Muscle of leg (tissue), 11 donors: Measurements from ENCODE around the gene MAL. TPM values are rescaled to one million over a fixed set of nuclear protein-coding genes. Genes with fewer than 3 reads are reported as not detected.

Experiments
- DNase-seq: peaks from one replicate; pipeline ENCODE4 v3.0.0; 2013
- H3K27ac ChIP-seq: one replicate; pipeline ENCODE4 v1.5.1; 2013; ENCODE audit warnings: mild to moderate bottlenecking, low read length, control low read depth
- H3K27me3 ChIP-seq: one replicate; pipeline ENCODE4 v1.6.1; 2013; ENCODE audit warnings: low read length; ENCODE audit not compliant: control insufficient read depth, insufficient read depth
- H3K36me3 ChIP-seq: one replicate; pipeline ENCODE4 v1.6.1; 2013; ENCODE audit warnings: low read length; ENCODE audit not compliant: control insufficient read depth, insufficient read depth
- H3K4me1 ChIP-seq: one replicate; pipeline ENCODE4 v1.6.1; 2013; ENCODE audit warnings: low read length; ENCODE audit not compliant: control insufficient read depth, insufficient read depth
- H3K4me3 ChIP-seq: one replicate; pipeline ENCODE4 v1.5.1; 2013; ENCODE audit warnings: low read length, control low read depth
- H3K9me3 ChIP-seq: replicated peaks from 2 replicates; pipeline ENCODE4 v1.6.1; 2013; ENCODE audit warnings: low read depth, low read length; ENCODE audit not compliant: control insufficient read depth
- WGBS: methylation state at CpG from one replicate; pipeline ENCODE4 v1.1.5; 2013; ENCODE audit warnings: missing lambda C conversion rate; ENCODE audit not compliant: insufficient coverage; 5-methylcytosine and 5-hydroxymethylcytosine counted together
- polyA plus RNA-seq, 8 donors: library from polyadenylated mRNA; unstranded; fragments of 120-200 nt; gene quantifications; one replicate each; pipeline versions ENCODE4 v1.2.1 to v1.2.3, GENCODE V29; 2013; ENCODE audit warnings: inconsistent platforms in 1 of 8, low replicate concordance in 1 of 8; ENCODE audit not compliant: insufficient read length in 8 of 8, insufficient read depth in 1 of 8
- total RNA-seq: library from RNA; stranded (reverse); fragments of 120-200 nt; gene quantifications from one replicate; pipeline ENCODE4 v1.2.4, GENCODE V29; 2013

The MAL gene
- total and polyA plus RNA-seq, 9 donors = 2.4 to 15.9 (median 3.2) TPM

- H3K27me3 ChIP-seq = peaks cover 49% of the 10 kb centered on the region
- 50% methylated on average over 13 of the region's 15 CpGs for WGBS
- DNase-seq = no peak
- H3K36me3 ChIP-seq = no peaks in the 10 kb centered on the region
- no peak overlapping the region for H3K4me3 ChIP-seq
- H3K9me3 ChIP-seq = no peaks in the 10 kb centered on the region
- peaks cover 14% of the 10 kb centered on the region for H3K4me1 ChIP-seq
- H3K27ac ChIP-seq = no peak overlapping the region
Measured at GRCh38 chr2:95074663-95075439, 49.3 kb downstream of the MAL start.

- Histone ChIP-seq H3K4me3 (no peak overlapping the region), H3K27me3 (peaks cover 49% of the 10 kb centered on the region), H3K9me3 (no peaks in the 10 kb centered on the region), H3K36me3 (no peaks in the 10 kb centered on the region), H3K27ac (no peak overlapping the region), H3K4me1 (peaks cover 14% of the 10 kb centered on the region)
- DNase-seq = no peak
- WGBS = 60% methylated on average over 2 of the region's 8 CpGs
Measured at GRCh38 chr2:95075440-95076132, 50.1 kb downstream of the MAL start.

GRCh38 chr2:95076705-95077529 lies 51.4 kb downstream of the MAL start:
- Histone ChIP-seq H3K9me3 (no peaks in the 10 kb centered on the region), H3K36me3 (no peaks in the 10 kb centered on the region), H3K27ac (no peak overlapping the region), H3K4me1 (peaks cover 14% of the 10 kb centered on the region), H3K4me3 (peak overlapping the region; percentile 44), H3K27me3 (peaks cover 49% of the 10 kb centered on the region)
- peak; percentile 54 for DNase-seq
- 6% methylated on average over 39 of the region's 44 CpGs for WGBS

- no peaks in the 10 kb centered on the region for H3K9me3 ChIP-seq
- peaks cover 49% of the 10 kb centered on the region for H3K27me3 ChIP-seq
- 24% methylated on average over 1 of the region's 3 CpGs for WGBS
- H3K4me1 ChIP-seq = peaks cover 14% of the 10 kb centered on the region
- H3K4me3 ChIP-seq = no peak overlapping the region
- H3K36me3 ChIP-seq = no peaks in the 10 kb centered on the region
- H3K27ac ChIP-seq = no peak overlapping the region
- DNase-seq = no peak
Measured at GRCh38 chr2:95077530-95077825, 52.0 kb downstream of the MAL start.

- WGBS = 18% methylated on average over 8 of the region's 10 CpGs
- Histone ChIP-seq H3K27ac (no peak overlapping the region), H3K9me3 (no peaks in the 10 kb centered on the region), H3K4me1 (peaks cover 14% of the 10 kb centered on the region), H3K36me3 (no peaks in the 10 kb centered on the region), H3K27me3 (peaks cover 49% of the 10 kb centered on the region), H3K4me3 (no peak overlapping the region)
- DNase-seq = no peak
Measured at GRCh38 chr2:95077861-95078603, 52.5 kb downstream of the MAL start.

GRCh38 chr2:95079199-95079683 lies 53.7 kb downstream of the MAL start:
- DNase-seq = no peak
- peaks cover 44% of the 10 kb centered on the region for H3K27me3 ChIP-seq
- 11% methylated on average over 3 of the region's 7 CpGs for WGBS

GRCh38 chr2:95082477-95082876 lies 57.0 kb downstream of the MAL start:
- DNase-seq = no peak
- no CpG with 5 or more reads among the region's 2 CpGs for WGBS
- Histone ChIP-seq H3K27me3 (peaks cover 16% of the 10 kb centered on the region), H3K4me1 (no peaks in the 10 kb centered on the region), H3K9me3 (no peaks in the 10 kb centered on the region), H3K27ac (no peak overlapping the region), H3K4me3 (no peak overlapping the region), H3K36me3 (peaks cover 12% of the 10 kb centered on the region)

More at GRCh38 chr2:95079199-95079683, 53.7 kb downstream of the MAL start:
- no peaks in the 10 kb centered on the region for H3K36me3 ChIP-seq
- no peak overlapping the region for H3K4me3 ChIP-seq
- no peak overlapping the region for H3K27ac ChIP-seq
- peaks cover 11% of the 10 kb centered on the region for H3K4me1 ChIP-seq
- H3K9me3 ChIP-seq = no peaks in the 10 kb centered on the region

GRCh38 chr2:95086017-95086416 lies 60.5 kb downstream of the MAL start:
- no peak overlapping the region for H3K27ac ChIP-seq
- H3K27me3 ChIP-seq = no peaks in the 10 kb centered on the region
- no peak overlapping the region for H3K4me3 ChIP-seq
- WGBS = 100% methylated on average over 1 of the region's 1 CpG
- no peaks in the 10 kb centered on the region for H3K9me3 ChIP-seq
- no peaks in the 10 kb centered on the region for H3K4me1 ChIP-seq
- peaks cover 35% of the 10 kb centered on the region for H3K36me3 ChIP-seq
- DNase-seq = no peak

GRCh38 chr2:95087379-95087778 lies 61.9 kb downstream of the MAL start:
- no peak overlapping the region for H3K4me3 ChIP-seq
- no peaks in the 10 kb centered on the region for H3K9me3 ChIP-seq
- no peaks in the 10 kb centered on the region for H3K27me3 ChIP-seq
- DNase-seq = no peak
- 86% methylated on average over 5 of the region's 5 CpGs for WGBS
- no peaks in the 10 kb centered on the region for H3K4me1 ChIP-seq
- peaks cover 46% of the 10 kb centered on the region for H3K36me3 ChIP-seq
- H3K27ac ChIP-seq = no peak overlapping the region
